H9 (cell line): ENCODE results near the gene ACER3. TPM values are rescaled to one million over a fixed set of nuclear protein-coding genes. Genes with fewer than 3 reads are reported as not detected.

Experiments
- DNase-seq: peaks from one replicate; pipeline ENCODE4 v3.0.0-alpha.2; 2017
- H2AFZ ChIP-seq: one replicate; pipeline ENCODE4 v1.6.1; 2013; ENCODE audit warnings: mild to moderate bottlenecking, low read length, control low read depth, moderate library complexity
- H2AK5ac ChIP-seq: 2 replicates; pipeline ENCODE4 v1.6.1; 2013; ENCODE audit warnings: low read length, control low read depth, mixed read lengths; ENCODE audit not compliant: insufficient read length
- H2BK120ac ChIP-seq: one replicate; pipeline ENCODE4 v1.6.1; 2013; ENCODE audit warnings: low read depth, mild to moderate bottlenecking, low read length, control low read depth, inconsistent platforms; ENCODE audit not compliant: poor library complexity, severe bottlenecking
- H2BK12ac ChIP-seq: 2 replicates; pipeline ENCODE4 v1.6.1; 2013; ENCODE audit warnings: low read length, control low read depth, mixed read lengths, low read depth; ENCODE audit not compliant: insufficient read length
- H2BK15ac ChIP-seq: 2 replicates; pipeline ENCODE4 v1.6.1; 2013; ENCODE audit warnings: low read depth, low read length, control low read depth
- H2BK20ac ChIP-seq: one replicate; pipeline ENCODE4 v1.6.1; 2013; ENCODE audit warnings: low read depth, mild to moderate bottlenecking, low read length, control low read depth, inconsistent platforms; ENCODE audit not compliant: poor library complexity, severe bottlenecking
- H2BK5ac ChIP-seq: 2 replicates; pipeline ENCODE4 v1.6.1; 2013; ENCODE audit warnings: low read length, control low read depth, mixed read lengths; ENCODE audit not compliant: insufficient read length
- H3K14ac ChIP-seq: 2 replicates; pipeline ENCODE4 v1.6.1; 2013; ENCODE audit warnings: low read length, control low read depth; ENCODE audit not compliant: insufficient read depth
- H3K18ac ChIP-seq: 2 replicates; pipeline ENCODE4 v1.6.1; 2013; ENCODE audit warnings: low read depth, mild to moderate bottlenecking, mixed read lengths, low read length, control low read depth; ENCODE audit not compliant: insufficient read length
- H3K23ac ChIP-seq: 2 replicates; pipeline ENCODE4 v1.6.1; 2013; ENCODE audit warnings: low read length, control low read depth, mixed read lengths, low read depth; ENCODE audit not compliant: insufficient read length
- H3K23me2 ChIP-seq: 2 replicates; pipeline ENCODE4 v1.6.1; 2013; ENCODE audit warnings: low read depth, mild to moderate bottlenecking, mixed read lengths, low read length, control low read depth; ENCODE audit not compliant: insufficient read length, poor library complexity, severe bottlenecking
- H3K27ac ChIP-seq: 2 replicates; pipeline ENCODE4 v1.5.1; 2013; ENCODE audit warnings: low read length, control low read depth, mixed read lengths, low read depth; ENCODE audit not compliant: insufficient read length
- H3K27me3 ChIP-seq: 2 replicates; pipeline ENCODE4 v1.6.1; 2013; ENCODE audit warnings: low read length, control low read depth, inconsistent platforms; ENCODE audit not compliant: insufficient read depth
- H3K4ac ChIP-seq: 2 replicates; pipeline ENCODE4 v1.6.1; 2013; ENCODE audit warnings: low read depth, mild to moderate bottlenecking, control low read depth, inconsistent platforms, low read length, moderate library complexity
- H3K4me1 ChIP-seq: 2 replicates; pipeline ENCODE4 v1.6.1; 2013; ENCODE audit warnings: low read length, control low read depth, inconsistent platforms; ENCODE audit not compliant: insufficient read depth
- H3K4me2 ChIP-seq: 2 replicates; pipeline ENCODE4 v1.6.1; 2013; ENCODE audit warnings: low read length, control low read depth, mixed read lengths; ENCODE audit not compliant: insufficient read length, insufficient read depth
- H3K56ac ChIP-seq: 2 replicates; pipeline ENCODE4 v1.6.1; 2013; ENCODE audit warnings: low read depth, mild to moderate bottlenecking, mixed read lengths, low read length, control low read depth; ENCODE audit not compliant: insufficient read length
- H3K79me1 ChIP-seq: 2 replicates; pipeline ENCODE4 v1.6.1; 2013; ENCODE audit warnings: low read depth, mild to moderate bottlenecking, moderate library complexity, low read length, control low read depth, inconsistent platforms; ENCODE audit not compliant: insufficient read depth, poor library complexity, severe bottlenecking
- H3K79me2 ChIP-seq: 2 replicates; pipeline ENCODE4 v1.6.1; 2013; ENCODE audit warnings: low read length, control low read depth, inconsistent platforms; ENCODE audit not compliant: insufficient read depth
- H3K9ac ChIP-seq: 2 replicates; pipeline ENCODE4 v1.6.1; 2013; ENCODE audit warnings: low read length, control low read depth, mixed read lengths; ENCODE audit not compliant: insufficient read length; ENCODE audit errors: extremely low read depth
- H3K9me3 ChIP-seq: one replicate; pipeline ENCODE4 v1.6.1; 2013; ENCODE audit warnings: low read depth, low read length, inconsistent platforms; ENCODE audit not compliant: control insufficient read depth
- H3T11ph ChIP-seq: one replicate; pipeline ENCODE4 v1.6.1; 2013; ENCODE audit warnings: mild to moderate bottlenecking, low read length, control low read depth, inconsistent platforms
- H4K20me1 ChIP-seq: one replicate; pipeline ENCODE4 v1.6.1; 2013; ENCODE audit not compliant: control insufficient read depth, insufficient read length, insufficient read depth
- H4K5ac ChIP-seq: 2 replicates; pipeline ENCODE4 v1.6.1; 2013; ENCODE audit warnings: low read depth, mild to moderate bottlenecking, mixed read lengths, low read length, control low read depth; ENCODE audit not compliant: insufficient read length
- H4K8ac ChIP-seq: replicated peaks from 2 replicates; pipeline ENCODE4 v1.6.1; 2013; ENCODE audit warnings: low read length, control low read depth, mixed read lengths, low read depth; ENCODE audit not compliant: insufficient read length
- H4K91ac ChIP-seq: 2 replicates; pipeline ENCODE4 v1.6.1; 2013; ENCODE audit warnings: low read depth, mild to moderate bottlenecking, moderate library complexity, mixed read lengths, low read length, control low read depth; ENCODE audit not compliant: insufficient read length
- H3K27ac Mint-ChIP-seq, 3 experiments: 2 replicates in 2 of 3; 3 replicates in 1 of 3; pipeline ENCODE4 v1.8.0; 2020 to 2021; ENCODE audit warnings: mixed read lengths in 3 of 3, mild to moderate bottlenecking in 1 of 3, moderate library complexity in 1 of 3
- H3K27me3 Mint-ChIP-seq: 2 replicates; pipeline ENCODE4 v1.8.0; 2021; ENCODE audit warnings: low read depth, mild to moderate bottlenecking, moderate library complexity, mixed read lengths
- H3K36me3 Mint-ChIP-seq, 3 experiments: 2 replicates in 2 of 3; 3 replicates in 1 of 3; pipeline ENCODE4 v1.8.0; 2020 to 2021; ENCODE audit warnings: low read depth in 3 of 3, mixed read lengths in 3 of 3; ENCODE audit not compliant: insufficient read depth in 1 of 3
- H3K4me1 Mint-ChIP-seq, 2 experiments: 2 replicates each; pipeline ENCODE4 v1.8.0; 2020; ENCODE audit warnings: mixed read lengths in 2 of 2
- H3K4me3 Mint-ChIP-seq, 2 experiments: 2 replicates in 1 of 2; 3 replicates in 1 of 2; pipeline ENCODE4 v1.8.0; 2020 to 2021; ENCODE audit warnings: mild to moderate bottlenecking in 2 of 2, mixed read lengths in 2 of 2, moderate library complexity in 1 of 2
- H3K9me3 Mint-ChIP-seq, 2 experiments: 2 replicates in 1 of 2; 3 replicates in 1 of 2; pipeline ENCODE4 v1.8.0; 2020; ENCODE audit warnings: mild to moderate bottlenecking in 2 of 2, mixed read lengths in 2 of 2, moderate library complexity in 1 of 2
- WGBS: extraction: QIAGEN DNeasy Blood & Tissue Kit; methylation state at CpG from one replicate; pipeline ENCODE4 v1.1.7; 2013; ENCODE audit warnings: missing lambda C conversion rate, low lambda C conversion rate, mixed read lengths; ENCODE audit not compliant: insufficient read length; ENCODE audit errors: extremely low coverage; 5-methylcytosine and 5-hydroxymethylcytosine counted together
- total RNA-seq: library from RNA; stranded (reverse); gene quantifications from 2 replicates; pipeline ENCODE4 v1.2.1, GENCODE V29; 2021
- TF ChIP-seq, protein P1 (sequence below): fragments of 200-600 bp; sonication (generic); conservative IDR thresholded peaks from 3 replicates; pipeline ENCODE4 v1.8.0; 2021; ENCODE audit warnings: antibody characterized with exemption, mild to moderate bottlenecking

The ACER3 gene
- total RNA-seq, 1 experiment from 2014 or later = 14.7 TPM

DNA sequence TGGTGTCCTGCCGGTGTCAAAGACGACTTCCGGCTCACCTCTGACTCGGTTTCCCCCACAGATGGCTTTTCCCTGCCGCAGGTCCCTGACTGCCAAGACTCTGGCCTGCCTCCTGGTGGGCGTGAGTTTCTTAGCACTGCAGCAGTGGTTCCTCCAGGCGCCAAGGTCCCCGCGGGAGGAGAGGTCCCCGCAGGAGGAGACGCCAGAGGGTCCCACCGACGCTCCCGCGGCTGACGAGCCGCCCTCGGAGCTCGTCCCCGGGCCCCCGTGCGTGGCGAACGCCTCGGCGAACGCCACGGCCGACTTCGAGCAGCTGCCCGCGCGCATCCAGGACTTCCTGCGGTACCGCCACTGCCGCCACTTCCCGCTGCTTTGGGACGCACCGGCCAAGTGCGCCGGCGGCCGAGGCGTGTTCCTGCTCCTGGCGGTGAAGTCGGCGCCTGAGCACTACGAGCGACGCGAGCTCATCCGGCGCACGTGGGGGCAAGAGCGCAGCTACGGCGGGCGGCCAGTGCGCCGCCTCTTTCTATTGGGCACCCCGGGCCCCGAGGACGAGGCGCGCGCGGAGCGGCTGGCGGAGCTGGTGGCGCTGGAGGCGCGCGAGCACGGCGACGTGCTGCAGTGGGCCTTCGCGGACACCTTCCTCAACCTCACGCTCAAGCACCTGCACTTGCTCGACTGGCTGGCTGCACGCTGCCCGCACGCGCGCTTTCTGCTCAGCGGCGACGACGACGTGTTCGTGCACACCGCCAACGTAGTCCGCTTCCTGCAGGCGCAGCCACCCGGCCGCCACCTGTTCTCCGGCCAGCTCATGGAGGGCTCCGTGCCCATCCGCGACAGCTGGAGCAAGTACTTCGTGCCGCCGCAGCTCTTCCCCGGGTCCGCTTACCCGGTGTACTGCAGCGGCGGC, 179.0 kb downstream of the ACER3 start:
- H3K9ac ChIP-seq = no peak overlapping the region
- DNase-seq = peak; percentile 79
- H2AFZ ChIP-seq = no peak overlapping the region
- no peaks in the 10 kb centered on the region for H3K79me2 ChIP-seq
- H2AK5ac ChIP-seq = no peak overlapping the region
- no peak overlapping the region for H3K18ac ChIP-seq
- 0 out of 2 replicates have a peak overlapping the region, but pooled peaks have one; percentile 10 for H3K14ac ChIP-seq
- no peaks in the 10 kb centered on the region for H3K23me2 ChIP-seq
- no peak overlapping the region for H4K91ac ChIP-seq
- H2BK15ac ChIP-seq = no peak overlapping the region
- H2BK12ac ChIP-seq = no peak overlapping the region
- H2BK120ac ChIP-seq = no peak overlapping the region
- WGBS = no CpG with 5 or more reads among the region's 109 CpGs
- H2BK20ac ChIP-seq = no peak overlapping the region
- no peak overlapping the region for H2BK5ac ChIP-seq
- no peak overlapping the region for H3K23ac ChIP-seq
- Mint-ChIP-seq H3K4me1 (peaks cover 5 to 9% of the 10 kb centered on the region in 2 experiments; a peak in 3 of 4 replicates), H3K27me3 (peaks cover 62% of the 10 kb centered on the region), H3K27ac (no peak overlapping the region), H3K36me3 (peaks cover 0 to 7% (median 0%) of the 10 kb centered on the region in 3 experiments; a peak in 4 of 7 replicates), H3K9me3 (peaks cover 2 to 7% of the 10 kb centered on the region in 2 experiments), H3K4me3 (peak overlapping the region; percentile 37 to 68; a peak in 4 of 5 replicates)
- no peaks in the 10 kb centered on the region for H3K9me3 ChIP-seq
- no peaks in the 10 kb centered on the region for H3K4me1 ChIP-seq
- H3T11ph ChIP-seq = no peak overlapping the region
- no peak overlapping the region for H4K5ac ChIP-seq
- no peaks in the 10 kb centered on the region for H3K79me1 ChIP-seq
- no peak overlapping the region for H3K27ac ChIP-seq
- H3K4me2 ChIP-seq = peak overlapping the region; percentile 10
- H3K56ac ChIP-seq = no peak overlapping the region
- H4K8ac ChIP-seq = no peak overlapping the region
- no peak overlapping the region for H3K4ac ChIP-seq
- TF ChIP-seq, protein P1, sequence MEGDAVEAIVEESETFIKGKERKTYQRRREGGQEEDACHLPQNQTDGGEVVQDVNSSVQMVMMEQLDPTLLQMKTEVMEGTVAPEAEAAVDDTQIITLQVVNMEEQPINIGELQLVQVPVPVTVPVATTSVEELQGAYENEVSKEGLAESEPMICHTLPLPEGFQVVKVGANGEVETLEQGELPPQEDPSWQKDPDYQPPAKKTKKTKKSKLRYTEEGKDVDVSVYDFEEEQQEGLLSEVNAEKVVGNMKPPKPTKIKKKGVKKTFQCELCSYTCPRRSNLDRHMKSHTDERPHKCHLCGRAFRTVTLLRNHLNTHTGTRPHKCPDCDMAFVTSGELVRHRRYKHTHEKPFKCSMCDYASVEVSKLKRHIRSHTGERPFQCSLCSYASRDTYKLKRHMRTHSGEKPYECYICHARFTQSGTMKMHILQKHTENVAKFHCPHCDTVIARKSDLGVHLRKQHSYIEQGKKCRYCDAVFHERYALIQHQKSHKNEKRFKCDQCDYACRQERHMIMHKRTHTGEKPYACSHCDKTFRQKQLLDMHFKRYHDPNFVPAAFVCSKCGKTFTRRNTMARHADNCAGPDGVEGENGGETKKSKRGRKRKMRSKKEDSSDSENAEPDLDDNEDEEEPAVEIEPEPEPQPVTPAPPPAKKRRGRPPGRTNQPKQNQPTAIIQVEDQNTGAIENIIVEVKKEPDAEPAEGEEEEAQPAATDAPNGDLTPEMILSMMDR = peak; percentile 77
- H3K27me3 ChIP-seq = peaks cover 12% of the 10 kb centered on the region; the same call in 1 of the 2 replicates
- H4K20me1 ChIP-seq = no peaks in the 10 kb centered on the region
